H1 (cell line): ENCODE data around the gene CD244. TPM values are rescaled to one million over a fixed set of nuclear protein-coding genes. Genes with fewer than 3 reads are reported as not detected.

ENCODE experiments used
- CTCF ChIA-PET: fragments of 300-600 bp; sonication (Branson Sonifier 250); formaldehyde crosslinking; loops from one replicate; lab custom pipeline; 2021; ENCODE audit not compliant: partially characterized antibody; lab: Charles Lee
- POLR2A ChIA-PET: fragments of 300-600 bp; sonication (Branson Sonifier 250); formaldehyde crosslinking; loops from one replicate; lab custom pipeline; 2021; ENCODE audit warnings: inconsistent platforms; ENCODE audit not compliant: partially characterized antibody; lab: Charles Lee
- DNase-seq, 2 experiments: peaks; one replicate each; pipeline versions ENCODE4 v3.0.0 to v3.0.0-alpha.2; 2010 to 2022; ENCODE audit warnings: low spot score in 2 of 2, low read depth in 1 of 2, mixed read lengths in 1 of 2
- FAIRE-seq: peaks from 2 replicates; lab custom pipeline; 2011; peaks lifted over from hg19 to GRCh38; lab: Jason Lieb, UNC
- H2AFZ ChIP-seq: 2 replicates; pipeline ENCODE4 v1.8.1; 2012; ENCODE audit warnings: low read length, inconsistent platforms
- H2AK5ac ChIP-seq: 2 replicates; pipeline ENCODE4 v1.6.1; 2013; ENCODE audit warnings: low read depth, low read length
- H2BK120ac ChIP-seq: replicated peaks from 2 replicates; pipeline ENCODE3; 2013; ENCODE audit warnings: low read depth, low read length, inconsistent platforms
- H2BK12ac ChIP-seq: 2 replicates; pipeline ENCODE4 v1.6.1; 2013; ENCODE audit warnings: low read depth, low read length
- H2BK15ac ChIP-seq: 2 replicates; pipeline ENCODE4 v1.6.1; 2013; ENCODE audit warnings: low read length
- H2BK20ac ChIP-seq: 2 replicates; pipeline ENCODE4 v1.6.1; 2013; ENCODE audit warnings: low read length
- H2BK5ac ChIP-seq: 2 replicates; pipeline ENCODE4 v1.6.1; 2013; ENCODE audit warnings: low read depth, low read length
- H3K14ac ChIP-seq: 2 replicates; pipeline ENCODE4 v1.6.1; 2013; ENCODE audit warnings: inconsistent platforms; ENCODE audit not compliant: insufficient read length
- H3K18ac ChIP-seq: 2 replicates; pipeline ENCODE4 v1.6.1; 2013; ENCODE audit warnings: low read length; ENCODE audit errors: extremely low read depth
- H3K23ac ChIP-seq: 2 replicates; pipeline ENCODE4 v1.6.1; 2013; ENCODE audit warnings: inconsistent platforms; ENCODE audit not compliant: insufficient read length
- H3K23me2 ChIP-seq: 2 replicates; pipeline ENCODE4 v1.6.1; 2013; ENCODE audit warnings: low read depth, low read length
- H3K27ac ChIP-seq: 2 replicates; pipeline ENCODE4 v1.6.1; 2011; ENCODE audit warnings: low read depth, low read length, inconsistent platforms
- H3K27me3 ChIP-seq, 4 experiments: replicated peaks in 1 of 4; 1 replicate in 1 of 4; 2 replicates in 3 of 4; pipeline versions ENCODE4 v1.6.1 to v1.8.1; 2011 to 2013; ENCODE audit warnings: low read length in 3 of 4, mild to moderate bottlenecking in 3 of 4, inconsistent platforms in 2 of 4, mixed read lengths in 2 of 4, moderate library complexity in 1 of 4; ENCODE audit not compliant: control insufficient read depth in 3 of 4, insufficient read depth in 3 of 4; ENCODE audit errors: extremely low read depth in 1 of 4
- H3K36me3 ChIP-seq, 4 experiments: 2 replicates each; pipeline versions ENCODE4 v1.6.1 to v1.8.1; 2011 to 2013; ENCODE audit warnings: mild to moderate bottlenecking in 4 of 4, low read length in 3 of 4, moderate library complexity in 2 of 4, control low read depth in 1 of 4, inconsistent platforms in 1 of 4; ENCODE audit not compliant: insufficient read depth in 4 of 4, control insufficient read depth in 2 of 4
- H3K4ac ChIP-seq: replicated peaks from 2 replicates; pipeline ENCODE3; 2013; ENCODE audit warnings: low read length, low read depth, mixed read lengths, inconsistent platforms; ENCODE audit not compliant: insufficient read length
- H3K4me1 ChIP-seq, 4 experiments: replicated peaks in 1 of 4; 1 replicate in 1 of 4; 2 replicates in 3 of 4; pipeline versions ENCODE4 v1.6.1 to v1.8.1; 2011 to 2013; ENCODE audit warnings: low read length in 3 of 4, inconsistent platforms in 2 of 4, mixed read lengths in 1 of 4; ENCODE audit not compliant: insufficient read depth in 4 of 4, control insufficient read depth in 3 of 4
- H3K4me2 ChIP-seq, 2 experiments: 2 replicates each; pipeline versions ENCODE4 v1.6.1 to v1.8.1; 2011 to 2013; ENCODE audit warnings: low read depth in 2 of 2, low read length in 2 of 2, control low read depth in 1 of 2, inconsistent platforms in 1 of 2, mild to moderate bottlenecking in 1 of 2; ENCODE audit not compliant: insufficient read depth in 1 of 2
- H3K4me3 ChIP-seq, 4 experiments: fragments of 200-600, 300-600 bp in 1 of 4; sonication (generic), shearing (Covaris generic), sonication (Bioruptor Twin) in 1 of 4; 2 replicates each; pipeline versions ENCODE4 v1.5.1 to v1.8.1; 2011 to 2016; ENCODE audit warnings: low read length in 4 of 4, low read depth in 3 of 4, control low read depth in 2 of 4, inconsistent platforms in 2 of 4, mild to moderate bottlenecking in 2 of 4, mixed read lengths in 1 of 4, moderate library complexity in 1 of 4; ENCODE audit not compliant: insufficient read depth in 2 of 4; ENCODE audit errors: extremely low read depth in 1 of 4
- H3K56ac ChIP-seq: replicated peaks from 2 replicates; pipeline ENCODE3; 2013; ENCODE audit warnings: low read depth, mild to moderate bottlenecking, mixed read lengths, low read length, inconsistent platforms; ENCODE audit not compliant: insufficient read length
- H3K79me1 ChIP-seq: 2 replicates; pipeline ENCODE4 v1.6.1; 2013; ENCODE audit warnings: low read depth, low read length, control low read depth
- H3K79me2 ChIP-seq, 2 experiments: 2 replicates each; pipeline versions ENCODE4 v1.6.1 to v1.8.1; 2012 to 2013; ENCODE audit warnings: low read length in 2 of 2, mild to moderate bottlenecking in 2 of 2, inconsistent platforms in 1 of 2; ENCODE audit not compliant: insufficient read depth in 2 of 2, control insufficient read depth in 1 of 2
- H3K9ac ChIP-seq, 4 experiments: replicated peaks in 1 of 4; 1 replicate in 1 of 4; 2 replicates in 3 of 4; pipeline versions ENCODE4 v1.6.1 to v1.8.1; 2011 to 2013; ENCODE audit warnings: low read depth in 3 of 4, low read length in 3 of 4, control low read depth in 2 of 4, mild to moderate bottlenecking in 2 of 4, moderate library complexity in 2 of 4, inconsistent platforms in 1 of 4; ENCODE audit errors: extremely low read depth in 1 of 4
- H3K9me3 ChIP-seq, 2 experiments: 2 replicates each; pipeline versions ENCODE4 v1.6.1 to v1.8.1; 2012 to 2013; ENCODE audit warnings: mild to moderate bottlenecking in 2 of 2, moderate library complexity in 2 of 2, control low read depth in 1 of 2, inconsistent platforms in 1 of 2, low read depth in 1 of 2, low read length in 1 of 2, mixed read lengths in 1 of 2; ENCODE audit not compliant: insufficient read depth in 2 of 2
- H4K20me1 ChIP-seq, 2 experiments: replicated peaks in 1 of 2; 2 replicates each; pipeline versions ENCODE3 to v1.8.1; 2011 to 2013; ENCODE audit warnings: inconsistent platforms in 2 of 2, low read length in 2 of 2, mild to moderate bottlenecking in 1 of 2; ENCODE audit not compliant: insufficient read depth in 2 of 2, control insufficient read depth in 1 of 2
- H4K5ac ChIP-seq: 2 replicates; pipeline ENCODE4 v1.6.1; 2013; ENCODE audit warnings: low read length, low read depth, mixed read lengths, inconsistent platforms; ENCODE audit not compliant: insufficient read length
- H4K8ac ChIP-seq: 2 replicates; pipeline ENCODE4 v1.8.0; 2013; ENCODE audit warnings: mild to moderate bottlenecking, moderate library complexity, low read length, inconsistent platforms; ENCODE audit not compliant: insufficient read depth; ENCODE audit errors: extremely low read depth
- H4K91ac ChIP-seq: replicated peaks from 2 replicates; pipeline ENCODE3; 2013; ENCODE audit warnings: low read length, mixed read lengths, inconsistent platforms; ENCODE audit not compliant: insufficient read length
- ATF3 ChIP-seq: IDR thresholded peaks from 2 replicates; pipeline ENCODE4 v1.6.1; 2011; ENCODE audit warnings: low read depth, mild to moderate bottlenecking, low read length; ENCODE audit not compliant: insufficient read depth
- WGBS, 2 experiments: shearing (Covaris generic) in 1 of 2; methylation state at CpG; one replicate each; pipeline versions ENCODE4 v1.1.6 to v1.1.7; 2013 to 2015; ENCODE audit warnings: low lambda C conversion rate in 2 of 2, mixed read lengths in 2 of 2, inconsistent platforms in 1 of 2, low coverage in 1 of 2, missing lambda C conversion rate in 1 of 2; ENCODE audit not compliant: insufficient replicate concordance in 2 of 2, insufficient coverage in 1 of 2, insufficient read length in 1 of 2; ENCODE audit errors: extremely low coverage in 1 of 2, missing lambda C conversion rate in 1 of 2; 5-methylcytosine and 5-hydroxymethylcytosine counted together
- polyA plus RNA-seq, 7 experiments: library from polyadenylated mRNA; depleted of rRNA in 3 of 7; stranded (reverse) in 5 of 7; unstranded in 2 of 7; fragments of >200 nt in 5 of 7; fragments of 200-250 nt in 2 of 7; gene quantifications; 1 replicate in 5 of 7; 2 replicates in 1 of 7; 4 replicates in 1 of 7; pipeline versions ENCODE4 v1.2.1 to v1.2.3, GENCODE V29; 2011 to 2013; ENCODE audit warnings: missing spikeins in 2 of 7, mixed read lengths in 2 of 7
- total RNA-seq: library from RNA; stranded (reverse); fragmentation: NEBNext Ultra II Directional; extraction: Animal tissue kit (Norgen Biotek cat#: 25700); gene quantifications from 2 replicates; pipeline ENCODE4 v1.2.1, GENCODE V29; 2021

The CD244 gene
- total and polyA plus RNA-seq, 2 of the 8 experiments (the other 6 are each of a cell fraction or from before 2014, with no cell fraction given), result not detected

- no peak for FAIRE-seq
- Histone ChIP-seq H2AK5ac (no peak overlapping the region), H2BK120ac (no peak overlapping the region), H3K9ac (no peak overlapping the region), H3K18ac (no peak overlapping the region; the same call in 1 of the 2 replicates), H3K23ac (no peak overlapping the region), H3K36me3 (no peaks in the 10 kb centered on the region), H4K91ac (no peak overlapping the region), H3K4me2 (no peak overlapping the region), H3K27me3 (no peaks in the 10 kb centered on the region), H3K56ac (no peak overlapping the region), H3K14ac (no peak overlapping the region), H3K79me2 (no peaks in the 10 kb centered on the region), H4K8ac (no peak overlapping the region), H3K23me2 (no peaks in the 10 kb centered on the region), H3K4me3 (no peak overlapping the region), H2AFZ (no peak overlapping the region), H4K5ac (no peak overlapping the region), H2BK20ac (peak overlapping the region; percentile 66; the same call in 1 of the 2 replicates), H3K4me1 (peaks cover 0 to 7% (median 2%) of the 10 kb centered on the region in 4 experiments; a peak in 3 of 7 replicates), H3K79me1 (no peaks in the 10 kb centered on the region), H2BK5ac (peak overlapping the region; percentile 32; the same call in 1 of the 2 replicates), H2BK12ac (0 out of 2 replicates have a peak overlapping the region, but pooled peaks have one; percentile 35), H4K20me1 (no peaks in the 10 kb centered on the region), H2BK15ac (no peak overlapping the region), H3K9me3 (no peaks in the 10 kb centered on the region), H3K27ac (no peak overlapping the region), H3K4ac (no peak overlapping the region)
- POLR2A ChIA-PET, result no interaction called here
- no peak for TF ChIP-seq ATF3
- DNase-seq, result no peak
- CTCF ChIA-PET, result interaction anchor here (0.6 to 1.8 kb wide), 6 partner anchors 11 to 160 kb away, joined by 3 to 8 read pairs (median 4); no protein-coding TSS in a partner anchor
- WGBS, 2 experiments, result 77% methylated on average over 2 of the region's 2 CpGs; no CpG with 5 or more reads in 1 of the 2 experiments
Observed at GRCh38 chr1:160811147-160811546, 51.5 kb downstream of the CD244 start.
